GM21526 (cell line): ENCODE results near the gene C12orf50.
"Not testable (repeated sequence)": the region's sequence is repeated elsewhere in the genome, so short reads cannot be mapped to it uniquely, and the experiment has no call there.

Experiments used
- ATAC-seq: cut with Tn5 transposase; IDR thresholded peaks from one replicate; pipeline ENCODE4 v1.9.1; 2021; ENCODE audit warnings: moderate library complexity; ENCODE audit not compliant: unreplicated experiment, low FRiP score

The C12orf50 gene

GRCh38 chr12:87991483-87991882 is 37.7 kb downstream of the C12orf50 start:
- no peak for ATAC-seq

GRCh38 chr12:87988534-87988933 is 40.7 kb downstream of the C12orf50 start:
- no peak for ATAC-seq

GRCh38 chr12:87985069-87985675 is 44.0 kb downstream of the C12orf50 start:
- no peak for ATAC-seq

- ATAC-seq = no peak
Observed at GRCh38 chr12:87982208-87982607, 47.0 kb downstream of the C12orf50 start.

- ATAC-seq = no peak
Observed at GRCh38 chr12:87981495-87981894, 47.7 kb downstream of the C12orf50 start.

GRCh38 chr12:87975879-87976278 is 53.3 kb downstream of the C12orf50 start:
- ATAC-seq = no peak

GRCh38 chr12:87967871-87968270 is 61.3 kb downstream of the C12orf50 start:
- no peak for ATAC-seq

GRCh38 chr12:87960566-87960965 is 68.6 kb downstream of the C12orf50 start:
- no peak for ATAC-seq

- ATAC-seq = not testable (repeated sequence)
Observed at GRCh38 chr12:87954028-87954427, 75.2 kb downstream of the C12orf50 start.

- ATAC-seq = no peak
Observed at GRCh38 chr12:87953256-87953860, 75.8 kb downstream of the C12orf50 start.

GRCh38 chr12:87952850-87953249 is 76.4 kb downstream of the C12orf50 start:
- ATAC-seq = no peak

GRCh38 chr12:87952223-87952622 is 77.0 kb downstream of the C12orf50 start:
- no peak for ATAC-seq

- no peak for ATAC-seq
Observed at GRCh38 chr12:87943762-87944161, 85.4 kb downstream of the C12orf50 start.

- ATAC-seq = no peak
Observed at GRCh38 chr12:87943023-87943422, 86.2 kb downstream of the C12orf50 start.

- ATAC-seq = no peak
Observed at GRCh38 chr12:87939182-87939581, 90.0 kb downstream of the C12orf50 start.

- ATAC-seq = no peak
Observed at GRCh38 chr12:87935216-87935615, 94.0 kb downstream of the C12orf50 start.

- ATAC-seq = no peak
Observed at GRCh38 chr12:87933991-87934390, 95.2 kb downstream of the C12orf50 start.

- ATAC-seq = no peak
Observed at GRCh38 chr12:87931812-87932211, 97.4 kb downstream of the C12orf50 start.

- ATAC-seq = no peak
Observed at GRCh38 chr12:87930627-87931026, 98.6 kb downstream of the C12orf50 start.
